ENCODE measurements around the gene LOXL3. TPM values are rescaled to one million over a fixed set of nuclear protein-coding genes. Genes with fewer than 3 reads are reported as not detected.
A peak's percentile ranks its signal among the peaks of the same experiment; 100 is the strongest.

LOXL3 gene
- total RNA-seq, 1 donor from 2014 or later: 24.2 TPM

DNA sequence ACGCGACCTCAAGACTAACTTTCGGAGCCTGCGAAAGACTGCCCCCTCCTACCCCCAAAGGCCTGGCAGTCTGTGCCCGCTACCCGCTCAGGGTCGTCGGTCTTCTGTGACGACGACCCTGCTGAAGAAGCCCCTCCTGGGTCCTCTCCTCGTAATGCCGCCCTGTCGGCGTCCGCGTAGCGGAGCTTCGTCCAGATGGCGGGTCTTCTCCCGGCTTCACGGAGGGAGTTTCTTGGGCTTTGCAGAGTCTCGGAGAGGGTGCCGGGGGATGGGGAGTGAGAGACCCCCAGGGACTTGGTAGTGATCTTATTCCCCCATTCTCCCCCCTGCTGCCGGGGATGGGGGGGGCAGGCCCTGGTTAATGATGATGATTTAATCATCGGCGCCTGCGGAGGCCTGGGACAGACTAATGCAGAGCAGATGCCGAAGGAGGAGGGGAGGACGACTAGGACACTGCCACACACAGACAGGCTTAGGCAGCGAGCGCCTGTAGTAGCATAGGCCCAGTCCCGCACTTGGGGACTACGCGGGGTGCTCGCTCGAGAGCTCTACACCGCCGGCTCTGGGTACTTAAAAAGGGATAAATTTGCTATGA lies 45.7 kb downstream of the LOXL3 start:
- Mint-ChIP-seq H3K27ac (peak overlapping the region; percentile 100), H3K4me1 (ENCODE audit: low read depth) (peaks cover 27% of the 10 kb centered on the region), H3K27me3 (peaks cover 36% of the 10 kb centered on the region), H3K9me3 (ENCODE audit: low read depth) (no peaks in the 10 kb centered on the region), H3K4me3 (ENCODE audit: low read depth) (peak overlapping the region; percentile 99), H3K36me3 (ENCODE audit: insufficient read depth) (peaks cover 12% of the 10 kb centered on the region)
- DNase-seq (ENCODE audit: low spot score, unreplicated experiment): no peak
- TF ChIP-seq, protein P1, sequence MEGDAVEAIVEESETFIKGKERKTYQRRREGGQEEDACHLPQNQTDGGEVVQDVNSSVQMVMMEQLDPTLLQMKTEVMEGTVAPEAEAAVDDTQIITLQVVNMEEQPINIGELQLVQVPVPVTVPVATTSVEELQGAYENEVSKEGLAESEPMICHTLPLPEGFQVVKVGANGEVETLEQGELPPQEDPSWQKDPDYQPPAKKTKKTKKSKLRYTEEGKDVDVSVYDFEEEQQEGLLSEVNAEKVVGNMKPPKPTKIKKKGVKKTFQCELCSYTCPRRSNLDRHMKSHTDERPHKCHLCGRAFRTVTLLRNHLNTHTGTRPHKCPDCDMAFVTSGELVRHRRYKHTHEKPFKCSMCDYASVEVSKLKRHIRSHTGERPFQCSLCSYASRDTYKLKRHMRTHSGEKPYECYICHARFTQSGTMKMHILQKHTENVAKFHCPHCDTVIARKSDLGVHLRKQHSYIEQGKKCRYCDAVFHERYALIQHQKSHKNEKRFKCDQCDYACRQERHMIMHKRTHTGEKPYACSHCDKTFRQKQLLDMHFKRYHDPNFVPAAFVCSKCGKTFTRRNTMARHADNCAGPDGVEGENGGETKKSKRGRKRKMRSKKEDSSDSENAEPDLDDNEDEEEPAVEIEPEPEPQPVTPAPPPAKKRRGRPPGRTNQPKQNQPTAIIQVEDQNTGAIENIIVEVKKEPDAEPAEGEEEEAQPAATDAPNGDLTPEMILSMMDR (IDR thresholded peaks at IDR 0.05; ENCODE audit: unreplicated experiment): no peak

DNA sequence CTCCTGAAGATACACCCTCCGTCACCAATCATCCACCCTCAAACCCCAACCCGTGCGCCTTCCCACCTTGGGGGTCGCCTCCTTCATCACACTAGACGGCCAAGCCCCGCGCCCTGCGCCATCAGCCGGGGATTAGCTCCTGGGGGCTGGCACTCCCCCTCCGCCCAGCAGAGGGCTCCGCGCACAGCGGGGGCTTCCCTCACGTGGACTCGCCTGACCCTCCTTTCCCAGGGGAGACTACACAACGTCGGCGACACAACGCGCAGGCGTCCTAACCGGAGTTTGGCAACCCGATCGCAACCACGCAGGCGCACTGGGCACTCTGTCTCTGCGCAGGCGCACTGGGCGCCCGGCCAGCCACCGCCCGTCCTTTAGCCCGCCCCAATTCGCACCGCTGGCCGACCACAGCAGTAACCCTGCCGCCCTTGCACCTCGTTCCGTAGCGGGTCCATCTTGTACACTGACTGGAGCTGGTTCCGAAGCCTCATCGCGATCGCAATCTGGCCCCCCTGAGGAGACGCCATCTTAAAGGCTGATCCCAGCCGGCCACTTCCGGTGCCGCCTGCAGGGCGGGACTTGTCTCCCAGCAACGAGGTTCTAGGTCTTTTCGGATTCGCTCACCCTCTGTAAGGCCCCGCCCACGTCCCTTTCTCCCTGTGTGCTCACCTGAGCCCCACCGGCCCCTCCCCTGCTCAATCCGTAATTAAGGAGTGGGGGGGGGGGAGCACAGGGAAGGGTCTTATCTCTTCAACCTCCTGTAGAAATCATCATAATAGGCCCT lies 46.4 kb downstream of the LOXL3 start, which contains the start of gene PCGF1:
TSS of gene PCGF1 (minus strand) at position 551 of the 781 bp plus-strand sequence. CDS start at position 524, 27 bp downstream.
- Mint-ChIP-seq H3K9me3 (ENCODE audit: low read depth) (no peaks in the 10 kb centered on the region), H3K36me3 (ENCODE audit: insufficient read depth) (peaks cover 12% of the 10 kb centered on the region), H3K4me3 (ENCODE audit: low read depth) (peak within 1 kb of the TSS; percentile 99), H3K4me1 (ENCODE audit: low read depth) (peaks cover 29% of the 10 kb centered on the region), H3K27me3 (peaks cover 29% of the 10 kb centered on the region), H3K27ac (peak within 1 kb of the TSS; percentile 100)
- TF ChIP-seq, protein P1 (IDR thresholded peaks at IDR 0.05; ENCODE audit: unreplicated experiment): peak; percentile 65
- peak; percentile 94 for DNase-seq (ENCODE audit: low spot score, unreplicated experiment)

DNA sequence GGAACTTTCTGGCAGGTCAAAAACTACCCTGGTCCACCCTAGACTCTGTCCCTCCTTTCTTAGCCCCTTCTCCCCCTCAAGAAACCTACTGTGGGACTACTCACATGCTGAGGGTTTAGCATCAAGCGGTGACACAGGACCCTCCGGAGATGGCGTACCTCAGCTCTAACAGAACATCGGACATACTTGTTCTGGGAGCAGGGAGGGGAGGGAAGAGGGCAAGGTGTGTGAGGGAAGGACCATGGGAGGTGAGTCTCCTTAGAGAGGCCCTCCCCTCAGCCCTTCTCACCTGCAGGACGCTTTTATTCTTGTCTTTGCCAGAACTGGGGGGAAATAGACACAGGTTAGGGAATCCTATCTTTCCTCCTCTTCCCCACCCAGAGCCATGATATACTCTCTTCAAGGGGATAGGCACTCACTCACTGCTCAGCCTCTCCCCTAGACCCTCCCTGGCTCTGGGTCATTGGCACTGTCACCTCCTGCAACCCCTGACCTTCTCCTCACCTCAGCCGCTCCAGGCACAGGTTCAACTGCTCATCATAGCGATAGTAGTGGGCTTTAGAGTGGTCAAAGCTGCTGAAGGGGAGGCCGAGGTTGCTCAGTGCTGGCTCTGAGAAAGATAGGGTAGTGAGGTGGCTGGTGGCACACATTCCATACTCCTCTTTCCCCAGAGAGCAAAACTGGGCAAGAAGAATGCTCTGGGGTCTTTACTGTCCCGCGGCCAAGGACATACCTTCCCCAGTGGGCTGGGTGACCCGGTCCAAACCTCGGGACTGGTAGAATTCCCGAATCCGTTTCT lies 48.1 kb downstream of the LOXL3 start:
- Mint-ChIP-seq H3K4me1 (ENCODE audit: low read depth) (peaks cover 38% of the 10 kb centered on the region), H3K4me3 (ENCODE audit: low read depth) (peak overlapping the region; percentile 16), H3K27me3 (peaks cover 16% of the 10 kb centered on the region), H3K27ac (peak overlapping the region; percentile 54), H3K9me3 (ENCODE audit: low read depth) (no peaks in the 10 kb centered on the region), H3K36me3 (ENCODE audit: insufficient read depth) (peaks cover 12% of the 10 kb centered on the region)
- TF ChIP-seq, protein P1 (IDR thresholded peaks at IDR 0.05; ENCODE audit: unreplicated experiment): no peak
- DNase-seq (ENCODE audit: low spot score, unreplicated experiment): no peak

DNA sequence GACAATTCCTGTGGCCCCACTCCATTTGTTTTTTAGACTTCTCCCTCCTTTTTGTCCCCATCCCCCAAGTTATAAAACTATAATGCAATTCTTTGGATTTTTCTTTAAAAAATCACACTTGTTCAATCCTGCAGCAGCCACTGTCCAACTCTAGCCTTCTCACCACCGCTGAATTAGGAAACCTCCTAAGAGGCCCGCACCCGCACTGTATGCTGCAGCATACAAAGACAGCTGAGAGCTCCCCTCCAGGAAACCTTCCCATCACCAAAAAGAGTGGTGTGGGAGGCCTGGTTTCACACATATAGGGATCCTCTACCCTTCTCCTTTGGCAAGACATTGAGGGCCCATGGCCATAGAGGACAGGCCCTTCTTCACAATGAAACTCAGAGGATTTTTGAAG lies 49.2 kb downstream of the LOXL3 start:
- H3K4me1 Mint-ChIP-seq (ENCODE audit: low read depth): peaks cover 41% of the 10 kb centered on the region
- no peak for DNase-seq (ENCODE audit: low spot score, unreplicated experiment)
- H3K27ac Mint-ChIP-seq: peak overlapping the region; percentile 62
- H3K9me3 Mint-ChIP-seq (ENCODE audit: low read depth): no peaks in the 10 kb centered on the region
- peak overlapping the region; percentile 77 for H3K4me3 Mint-ChIP-seq (ENCODE audit: low read depth)
- peaks cover 12% of the 10 kb centered on the region for H3K36me3 Mint-ChIP-seq (ENCODE audit: insufficient read depth)
- peaks cover 13% of the 10 kb centered on the region for H3K27me3 Mint-ChIP-seq
- TF ChIP-seq, protein P1 (IDR thresholded peaks at IDR 0.05; ENCODE audit: unreplicated experiment): no peak
